GM12892 (cell line): Measurements from ENCODE around the gene KCNK7.

Source experiments
- POLR2A ChIP-seq: IDR thresholded peaks from 2 replicates; pipeline ENCODE4 v1.6.1; 2011; ENCODE audit warnings: low read depth, low read length, control low read depth
- POLR2AphosphoS5 ChIP-seq: IDR thresholded peaks from 2 replicates; pipeline ENCODE4 v1.6.1; 2011; ENCODE audit warnings: low read depth, low read length, control low read depth
- TAF1 ChIP-seq: IDR thresholded peaks from 2 replicates; pipeline ENCODE4 v1.6.1; 2011; ENCODE audit warnings: low read depth, mild to moderate bottlenecking, control low read depth, low read length, borderline replicate concordance

GRCh38 chr11:65574811-65575567 is 20.6 kb downstream of the KCNK7 start:
- TF ChIP-seq POLR2A = peak; percentile 1; the same call in 1 of the 2 replicates
- no peak for TF ChIP-seq POLR2AphosphoS5
- TF ChIP-seq TAF1 = no peak
